RPMI8226 (cell line): ENCODE data around the gene ADSS2.

Experiments
- DNase-seq: peaks from one replicate; pipeline ENCODE4 v3.0.0-alpha.2; 2015

The ADSS2 gene

GRCh38 chr1:244445320-244446181 lies 6.2 kb downstream of the ADSS2 start:
- no peak for DNase-seq

- DNase-seq: no peak
Measured at GRCh38 chr1:244444854-244445253, 6.9 kb downstream of the ADSS2 start.

DNA sequence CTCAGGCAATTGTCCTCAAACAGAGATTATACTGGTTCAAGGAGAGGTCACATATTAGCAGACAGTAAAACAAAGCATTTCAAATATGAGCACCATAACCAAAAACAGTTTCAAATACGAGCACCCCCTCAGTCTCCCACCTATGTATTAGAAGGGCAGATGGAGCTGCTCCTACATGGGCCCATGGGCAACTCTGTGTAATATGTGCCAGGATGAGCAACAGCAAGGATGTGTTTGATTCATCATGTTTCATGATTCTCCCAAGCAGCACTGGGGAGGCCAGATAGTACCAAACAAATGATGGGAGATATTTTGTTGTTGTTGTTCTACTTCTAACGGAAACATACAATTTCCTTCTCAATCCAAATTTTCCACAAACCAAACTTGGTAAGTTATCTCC lies 8.9 kb downstream of the ADSS2 start:
- DNase-seq: no peak

- DNase-seq: no peak
Measured at GRCh38 chr1:244439391-244440032, 12.2 kb downstream of the ADSS2 start.

DNA sequence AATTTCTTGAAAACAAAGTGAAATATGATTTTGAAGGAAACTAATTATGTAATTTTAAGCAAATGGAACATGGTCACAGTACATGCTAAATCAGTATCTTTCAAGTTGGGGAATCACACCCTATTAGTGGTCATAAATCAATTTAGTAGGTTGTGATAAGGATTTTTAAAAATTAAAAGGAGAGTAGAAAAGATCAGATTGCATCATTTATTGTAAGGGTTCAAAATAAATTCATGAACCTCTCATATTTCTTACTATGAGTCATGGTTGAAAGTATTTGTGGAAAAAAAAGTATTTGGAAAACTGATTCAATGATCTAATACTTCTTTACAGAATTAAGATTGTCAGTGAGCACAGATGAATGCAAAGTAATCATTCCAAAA lies 14.6 kb downstream of the ADSS2 start:
- no peak for DNase-seq

DNA sequence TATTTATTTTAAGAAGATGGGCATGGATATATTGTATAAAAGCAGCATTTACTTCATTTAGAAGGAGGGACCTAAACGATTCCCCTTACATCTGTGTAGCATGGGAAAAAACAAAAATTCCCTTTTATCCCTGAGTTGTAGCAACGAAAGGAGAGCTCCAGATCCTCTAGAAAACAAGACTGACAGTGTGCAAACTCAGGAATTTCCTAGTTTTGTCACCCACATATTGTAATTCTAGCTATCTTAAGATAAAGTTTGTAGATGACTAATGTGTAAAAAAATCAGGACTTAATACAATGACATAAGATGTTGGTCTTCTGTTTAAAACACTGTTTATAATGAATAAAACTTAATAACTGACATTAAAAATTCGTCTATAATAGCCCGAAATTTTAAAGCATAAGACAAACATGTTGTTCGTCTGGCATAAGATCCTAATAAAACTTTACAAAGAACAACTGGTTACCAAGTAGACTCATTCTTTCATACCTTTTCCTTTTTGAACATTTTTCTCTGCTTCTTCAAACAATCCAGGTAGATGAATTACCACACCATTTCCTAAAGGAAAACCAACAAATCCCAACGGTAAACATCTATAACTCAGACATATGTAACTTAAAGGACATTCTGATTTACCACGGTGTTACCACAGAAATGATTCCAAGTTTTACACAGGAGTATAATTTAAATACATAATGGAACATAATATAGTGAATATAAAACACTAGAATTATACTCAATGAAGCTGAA lies 15.2 kb downstream of the ADSS2 start:
- no peak for DNase-seq

GRCh38 chr1:244435562-244436205 lies 16.0 kb downstream of the ADSS2 start:
- DNase-seq: no peak

DNA sequence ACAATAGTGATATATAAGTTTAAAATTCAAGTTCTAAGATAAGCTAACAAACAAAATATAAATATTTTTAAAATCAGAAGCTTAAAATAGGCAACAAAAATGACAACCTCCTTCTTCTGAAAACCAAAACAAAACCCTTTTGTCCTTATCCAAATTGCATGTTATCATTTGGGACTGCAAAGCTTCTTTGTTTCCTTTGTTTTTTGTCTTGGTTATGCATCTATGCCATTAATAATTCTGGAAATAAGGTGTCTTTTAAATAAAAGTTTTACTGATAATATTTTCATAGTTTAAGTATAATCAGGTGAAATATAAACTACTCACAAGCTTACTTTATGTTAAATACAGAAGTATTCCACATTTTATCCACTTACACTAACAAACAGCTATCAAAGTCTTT lies 20.5 kb downstream of the ADSS2 start:
- no peak for DNase-seq

GRCh38 chr1:244429818-244430217 lies 21.9 kb downstream of the ADSS2 start:
- no peak for DNase-seq

GRCh38 chr1:244427647-244428046 lies 24.1 kb downstream of the ADSS2 start:
- DNase-seq: no peak

DNA sequence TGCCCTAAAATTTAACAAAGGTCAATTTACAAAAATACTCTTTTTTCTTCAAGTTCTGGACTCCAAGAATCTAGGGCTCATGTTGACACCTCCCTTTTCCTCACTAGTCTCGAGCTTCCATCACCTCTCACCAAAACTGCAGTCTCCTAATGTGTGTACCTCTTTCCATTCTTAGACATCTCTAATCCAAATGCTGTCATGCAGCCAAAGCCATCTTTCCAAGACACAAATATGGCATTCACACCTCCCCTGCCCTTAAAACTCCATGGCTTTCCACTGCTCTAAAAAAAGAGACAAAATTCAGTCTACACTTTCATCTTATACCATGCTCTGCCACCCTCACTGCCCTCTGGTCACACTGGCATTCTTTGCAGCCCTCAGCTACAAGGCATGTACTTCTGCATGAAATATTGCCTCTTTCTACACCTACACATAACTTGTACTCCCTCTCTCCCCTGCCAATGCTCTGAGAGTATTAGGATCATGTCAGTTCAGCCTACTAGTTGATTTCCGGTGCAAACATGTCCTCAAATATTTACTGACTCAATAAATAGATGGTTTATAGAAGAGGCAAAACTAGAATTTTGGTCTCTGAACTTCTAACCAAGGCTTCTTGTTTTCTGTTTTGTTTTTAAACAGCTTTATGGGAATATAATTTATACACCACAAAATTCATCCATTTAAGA lies 26.9 kb downstream of the ADSS2 start:
- DNase-seq: no peak

- DNase-seq: no peak
Measured at GRCh38 chr1:244422174-244422573, 29.5 kb downstream of the ADSS2 start.

GRCh38 chr1:244419024-244419423 lies 32.7 kb downstream of the ADSS2 start:
- DNase-seq: no peak

- DNase-seq: no peak
Measured at GRCh38 chr1:244414543-244414942, 37.2 kb downstream of the ADSS2 start.

DNA sequence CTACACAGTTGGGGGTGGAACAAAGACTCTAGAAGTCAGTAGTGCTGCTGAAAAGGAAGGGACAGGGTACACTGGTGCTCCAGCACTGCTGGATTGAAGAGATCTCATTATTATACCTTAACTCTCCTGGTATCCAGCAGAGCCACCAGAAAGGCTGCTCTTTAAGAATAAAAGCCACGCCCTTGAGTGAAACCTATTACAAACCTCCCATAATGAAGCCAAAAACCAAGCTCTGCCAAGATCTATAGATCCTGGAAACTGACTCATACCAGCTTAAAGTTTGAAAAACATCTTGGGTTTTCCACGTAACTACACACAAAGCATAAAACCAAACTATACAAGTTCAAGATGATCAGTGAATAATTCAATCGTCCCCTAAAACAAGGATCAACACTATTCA lies 38.0 kb downstream of the ADSS2 start:
- no peak for DNase-seq

GRCh38 chr1:244412176-244412575 lies 39.5 kb downstream of the ADSS2 start:
- DNase-seq: no peak

DNA sequence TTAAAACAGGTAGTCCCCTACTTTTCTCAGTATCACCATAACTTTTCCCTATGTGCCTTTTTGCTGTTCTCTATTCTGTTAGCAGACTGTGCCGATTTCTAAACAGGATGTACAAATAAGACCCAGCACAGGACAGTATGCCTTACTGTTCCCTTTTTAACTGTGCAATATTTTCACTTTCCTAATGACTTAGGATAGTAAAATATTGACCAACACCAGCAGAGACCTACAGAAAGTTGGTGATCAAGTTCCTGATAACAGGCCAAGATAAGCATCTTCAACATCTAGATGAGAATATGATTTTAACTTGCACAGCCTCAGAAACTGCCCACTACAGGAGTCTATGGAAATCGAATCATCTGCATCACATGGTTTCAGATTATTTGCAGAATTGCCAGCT lies 42.0 kb downstream of the ADSS2 start:
- no peak for DNase-seq

DNA sequence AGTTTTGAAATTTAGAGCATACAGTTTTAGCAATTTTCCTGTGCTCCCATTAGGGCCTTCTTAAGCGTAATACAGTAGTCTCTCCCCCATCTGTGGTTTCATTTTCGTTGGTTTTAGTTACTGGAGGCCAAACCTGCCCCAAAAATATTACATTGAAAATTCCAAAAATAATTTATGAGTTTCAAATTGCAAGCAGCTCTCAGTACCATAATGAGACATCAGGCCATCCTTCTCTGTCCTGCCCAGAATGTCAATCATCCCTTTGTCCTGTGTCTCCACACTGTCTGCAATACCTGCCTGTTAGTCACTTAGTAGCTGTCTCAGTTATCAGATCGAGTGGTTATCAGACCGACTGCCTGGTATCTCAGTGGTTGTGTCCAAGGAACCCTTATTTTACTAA lies 45.4 kb downstream of the ADSS2 start:
- DNase-seq: no peak

- no peak for DNase-seq
Measured at GRCh38 chr1:244405856-244406255, 45.9 kb downstream of the ADSS2 start.

DNA sequence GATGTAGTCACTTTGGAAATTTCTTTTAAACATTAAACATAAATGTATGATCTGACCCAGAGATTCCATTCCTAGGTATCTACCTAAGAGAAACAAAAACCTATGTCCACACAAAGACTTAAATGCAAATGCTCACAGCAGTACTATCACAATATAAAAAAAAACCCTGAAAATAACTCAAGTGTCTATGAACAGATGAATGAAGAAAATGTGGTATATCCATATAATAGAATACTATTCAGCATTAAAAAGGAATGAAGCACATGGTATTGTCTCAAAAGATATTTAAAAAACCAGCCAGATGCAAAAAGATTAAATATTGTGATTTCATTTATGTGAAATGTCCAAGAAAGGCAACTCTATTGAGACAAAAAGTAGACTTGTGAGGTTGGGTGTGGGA lies 48.3 kb downstream of the ADSS2 start:
- no peak for DNase-seq

- DNase-seq: no peak
Measured at GRCh38 chr1:244400974-244401373, 50.7 kb downstream of the ADSS2 start.

- no peak for DNase-seq
Measured at GRCh38 chr1:244397131-244397530, 54.6 kb downstream of the ADSS2 start.

GRCh38 chr1:244395965-244396364 lies 55.7 kb downstream of the ADSS2 start:
- no peak for DNase-seq
